MM.1S (cell line): ENCODE results near the gene EXO5.

Experiments used
- CTCF ChIP-seq: fragments of 300-600 bp; sonication (generic); IDR thresholded peaks from 2 replicates; pipeline ENCODE4 v1.5.1; 2016; ENCODE audit warnings: antibody characterized with exemption, low read length, mixed read lengths
- EZH2 ChIP-seq: fragments of 300-600 bp; sonication (generic); optimal IDR thresholded peaks from 2 replicates; pipeline ENCODE3; 2017; ENCODE audit warnings: low read depth, mild to moderate bottlenecking, antibody characterized with exemption, low read length, mixed read lengths
- EZH2phosphoT487 ChIP-seq: fragments of 300-600 bp; sonication (generic); IDR thresholded peaks from 2 replicates; pipeline ENCODE4 v1.6.1; 2018; ENCODE audit warnings: antibody characterized with exemption, low read length

DNA sequence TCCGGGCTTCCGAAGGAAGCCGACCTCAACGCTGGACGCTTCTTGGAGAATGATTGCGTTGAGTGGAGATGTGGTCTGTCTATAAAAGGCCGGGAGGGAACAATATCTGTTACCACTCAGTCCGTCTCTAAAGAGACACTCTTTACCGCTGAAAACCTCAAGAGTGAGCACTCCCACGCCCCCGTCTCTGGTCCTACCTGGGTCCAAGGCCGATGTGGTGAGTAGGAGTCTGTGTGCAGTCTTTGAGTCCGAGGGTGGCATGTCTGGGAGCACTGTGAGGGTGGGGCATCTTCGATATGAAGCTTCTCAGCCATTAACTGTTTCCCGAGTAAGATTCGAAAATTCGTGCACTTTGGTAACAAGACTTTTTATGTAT, 30.9 kb upstream of the EXO5 start:
- no peak for TF ChIP-seq CTCF
- no peak for TF ChIP-seq EZH2
- no peak for TF ChIP-seq EZH2phosphoT487
